GM10266 (cell line): Measurements from ENCODE around the gene SEPTIN2.

Experiments
- DNase-seq: peaks from one replicate; pipeline ENCODE4 v3.0.0; 2012; ENCODE audit errors: extremely low spot score
- CTCF ChIP-seq: IDR thresholded peaks from 2 replicates; pipeline ENCODE4 v1.5.1; 2012; ENCODE audit warnings: mild to moderate bottlenecking, low read depth; ENCODE audit not compliant: control insufficient read depth, insufficient read depth; ENCODE audit errors: missing control alignments

SEPTIN2 gene

GRCh38 chr2:241279413-241279812 lies 36.3 kb upstream of the SEPTIN2 start:
- no peak for TF ChIP-seq CTCF
- DNase-seq = no peak

- no peak for DNase-seq
- TF ChIP-seq CTCF = no peak
Observed at GRCh38 chr2:241279828-241280227, 35.9 kb upstream of the SEPTIN2 start.

GRCh38 chr2:241280291-241280690 lies 35.4 kb upstream of the SEPTIN2 start:
- DNase-seq = no peak
- no peak for TF ChIP-seq CTCF

GRCh38 chr2:241282555-241282954 lies 33.2 kb upstream of the SEPTIN2 start:
- no peak for TF ChIP-seq CTCF

GRCh38 chr2:241285596-241285995 lies 30.1 kb upstream of the SEPTIN2 start:
- TF ChIP-seq CTCF = no peak
- DNase-seq = no peak

More at GRCh38 chr2:241282555-241282954, 33.2 kb upstream of the SEPTIN2 start:
- DNase-seq = no peak

GRCh38 chr2:241286348-241287090 lies 29.2 kb upstream of the SEPTIN2 start:
- DNase-seq = no peak

More at GRCh38 chr2:241286348-241287090, 29.2 kb upstream of the SEPTIN2 start:
- no peak for TF ChIP-seq CTCF
